Endothelial cell of umbilical vein (primary cell): ENCODE results near the gene CFAP100. TPM values are rescaled to one million over a fixed set of nuclear protein-coding genes. Genes with fewer than 3 reads are reported as not detected.

Experiments used
- BruUV-seq: library from RNA; stranded (reverse); fragments of 400-500 nt; replicated peaks from 2 replicates; lab custom pipeline; 2021; lab: Mats Ljungman, UMichigan
- CTCF ChIA-PET: fragments of 300-600, 350-600 bp; sonication (Branson Sonifier 250); formaldehyde crosslinking; loops from one replicate; lab custom pipeline; 2021; ENCODE audit warnings: antibody characterized with exemption, inconsistent platforms; lab: Charles Lee
- POLR2A ChIA-PET: fragments of 300-600, 350-600 bp; sonication (Branson Sonifier 250); formaldehyde crosslinking; loops from one replicate; lab custom pipeline; 2021; ENCODE audit warnings: antibody characterized with exemption, inconsistent platforms; lab: Charles Lee
- DNase-seq: peaks from one replicate; pipeline ENCODE4 v3.0.0-alpha.2; 2011; ENCODE audit warnings: low read depth, low spot score
- FAIRE-seq: peaks from 2 replicates; lab custom pipeline; 2011; peaks lifted over from hg19 to GRCh38; lab: Jason Lieb, UNC
- H2AFZ ChIP-seq: 2 replicates; pipeline ENCODE4 v1.6.0; 2012; ENCODE audit warnings: low read depth, low read length, control low read depth, inconsistent platforms
- H3K27ac ChIP-seq: 2 replicates; pipeline ENCODE4 v1.5.1; 2011; ENCODE audit warnings: low read depth, mild to moderate bottlenecking, control low read depth, low read length, moderate library complexity; ENCODE audit not compliant: insufficient read depth
- H3K27me3 ChIP-seq, 2 experiments: 2 replicates each; pipeline versions ENCODE4 v1.6.0 to v1.6.1; 2011; ENCODE audit warnings: low read length in 2 of 2, mixed read lengths in 1 of 2; ENCODE audit not compliant: control insufficient read depth in 2 of 2, insufficient read depth in 2 of 2
- H3K36me3 ChIP-seq, 2 experiments: 2 replicates in 1 of 2; 3 replicates in 1 of 2; pipeline ENCODE4 v1.5.1; 2011; ENCODE audit warnings: low read length in 2 of 2, mild to moderate bottlenecking in 1 of 2, moderate library complexity in 1 of 2; ENCODE audit not compliant: control insufficient read depth in 2 of 2, insufficient read depth in 2 of 2; ENCODE audit errors: extremely low read depth in 1 of 2
- H3K4me1 ChIP-seq: 3 replicates; pipeline ENCODE4 v1.5.1; 2011; ENCODE audit warnings: mild to moderate bottlenecking, low read length; ENCODE audit not compliant: control insufficient read depth, insufficient read depth; ENCODE audit errors: extremely low read depth
- H3K4me2 ChIP-seq: 2 replicates; pipeline ENCODE4 v1.6.1; 2011; ENCODE audit warnings: low read length, control low read depth, mixed read lengths; ENCODE audit not compliant: insufficient read depth
- H3K4me3 ChIP-seq, 3 experiments: fragments of 200-600 bp in 1 of 3; sonication (generic), shearing (Covaris generic) in 1 of 3; replicated peaks in 1 of 3; 2 replicates each; pipeline ENCODE4 v1.5.1; 2011 to 2016; ENCODE audit warnings: control low read depth in 3 of 3, low read length in 3 of 3, mild to moderate bottlenecking in 2 of 3, inconsistent platforms in 1 of 3, low read depth in 1 of 3, moderate library complexity in 1 of 3; ENCODE audit not compliant: insufficient read depth in 1 of 3
- H3K79me2 ChIP-seq: 2 replicates; pipeline ENCODE4 v1.6.0; 2012; ENCODE audit warnings: low read length, inconsistent platforms; ENCODE audit not compliant: control insufficient read depth, insufficient read depth
- H3K9ac ChIP-seq: replicated peaks from 2 replicates; pipeline ENCODE3; 2011; ENCODE audit warnings: low read length, control low read depth; ENCODE audit not compliant: insufficient read depth; ENCODE audit errors: extremely low read depth
- H3K9me1 ChIP-seq: replicated peaks from 3 replicates; pipeline ENCODE4 v1.6.0; 2011; ENCODE audit warnings: mild to moderate bottlenecking, low read length; ENCODE audit not compliant: control insufficient read depth, insufficient read depth; ENCODE audit errors: extremely low read depth
- H3K9me3 ChIP-seq: replicated peaks from 2 replicates; pipeline ENCODE4 v1.5.1; 2012; ENCODE audit warnings: low read length, inconsistent platforms; ENCODE audit not compliant: control insufficient read depth, insufficient read depth
- H4K20me1 ChIP-seq: replicated peaks from 2 replicates; pipeline ENCODE3; 2011; ENCODE audit warnings: mild to moderate bottlenecking, low read length; ENCODE audit not compliant: control insufficient read depth, insufficient read depth; ENCODE audit errors: extremely low read depth
- CTCF ChIP-seq, 2 donors: IDR thresholded peaks; 1 replicate in 1 of 2; 2 replicates in 1 of 2; pipeline ENCODE4 v1.5.1; 2011; ENCODE audit warnings: low read length in 2 of 2, mild to moderate bottlenecking in 2 of 2, moderate library complexity in 2 of 2, control low read depth in 1 of 2, inconsistent platforms in 1 of 2, low read depth in 1 of 2; ENCODE audit not compliant: insufficient read depth in 1 of 2; ENCODE audit errors: extremely low read depth in 1 of 2
- EZH2 ChIP-seq: IDR thresholded peaks from 2 replicates; pipeline ENCODE4 v1.6.1; 2012; ENCODE audit warnings: borderline replicate concordance, low read depth, mild to moderate bottlenecking, moderate library complexity, low read length, inconsistent platforms; ENCODE audit not compliant: severe bottlenecking
- FOS ChIP-seq: IDR thresholded peaks from 2 replicates; pipeline ENCODE4 v1.6.1; 2011; ENCODE audit warnings: mild to moderate bottlenecking, low read length, moderate library complexity, borderline replicate concordance; ENCODE audit not compliant: insufficient read depth
- GATA2 ChIP-seq: IDR thresholded peaks from 2 replicates; pipeline ENCODE4 v1.7.0; 2011; ENCODE audit warnings: low read depth, mild to moderate bottlenecking, moderate library complexity, mixed read lengths, low read length; ENCODE audit not compliant: insufficient read length, insufficient read depth
- JUN ChIP-seq: IDR thresholded peaks from 2 replicates; pipeline ENCODE4 v1.6.1; 2011; ENCODE audit warnings: borderline replicate concordance, low read depth; ENCODE audit not compliant: insufficient read length, insufficient read depth
- MAX ChIP-seq: IDR thresholded peaks from 2 replicates; pipeline ENCODE4 v1.6.1; 2011; ENCODE audit not compliant: insufficient read depth, insufficient read length
- MYC ChIP-seq: IDR thresholded peaks from one replicate; pipeline ENCODE4 v1.6.1; 2011; ENCODE audit warnings: mild to moderate bottlenecking, low read depth, low read length
- POLR2A ChIP-seq: IDR thresholded peaks from 2 replicates; pipeline ENCODE4 v1.6.1; 2012; ENCODE audit warnings: low read depth, mild to moderate bottlenecking, control low read depth, low read length
- POLR2AphosphoS5 ChIP-seq: IDR thresholded peaks from 2 replicates; pipeline ENCODE4 v1.6.1; 2012; ENCODE audit warnings: low read depth, mild to moderate bottlenecking, control low read depth, low read length, moderate library complexity; ENCODE audit not compliant: insufficient read depth
- dilution Hi-C: fragments of 300-500 bp; cut with MboI; formaldehyde crosslinking; loops from one replicate; pipeline ENCODE4 v1.15.0; 2019; ENCODE audit warnings: low sequenced_read_pairs; ENCODE audit not compliant: extremely low pct_ligation_motif_present
- intact Hi-C: fragments of 100-400 bp; cut with micrococcal nuclease; formaldehyde crosslinking; loops from one replicate; pipeline ENCODE4 v1.10.0; 2022
- polyA plus RNA-seq, 4 experiments: library from polyadenylated mRNA; depleted of rRNA in 3 of 4; stranded (reverse) in 3 of 4; unstranded in 1 of 4; fragments of >200 nt; gene quantifications; 2 replicates each; pipeline versions ENCODE4 v1.2.1 to v1.2.3, GENCODE V29; 2011 to 2012; ENCODE audit warnings: missing spikeins in 1 of 4
- total RNA-seq: library from RNA; stranded (reverse); gene quantifications from 2 replicates; pipeline ENCODE4 v1.2.3, GENCODE V29; 2021

Gene CFAP100
- total and polyA plus RNA-seq, 2 donors (not counting 3 experiments of a cell fraction or from before 2014, with no cell fraction given), result not detected

- Histone ChIP-seq H3K9me3 (no peaks in the 10 kb centered on the region), H3K27ac (no peak overlapping the region), H3K4me3 (no peak overlapping the region), H4K20me1 (no peaks in the 10 kb centered on the region), H3K4me1 (no peaks in the 10 kb centered on the region), H2AFZ (no peak overlapping the region), H3K36me3 (no peaks in the 10 kb centered on the region), H3K79me2 (no peaks in the 10 kb centered on the region), H3K27me3 (peaks cover 0 to 2% of the 10 kb centered on the region in 2 experiments), H3K4me2 (no peak overlapping the region), H3K9ac (no peak overlapping the region), H3K9me1 (no peaks in the 10 kb centered on the region)
- intact Hi-C loops (no loop called here), dilution Hi-C loops (no loop called here)
- FAIRE-seq, result no peak
- TF ChIP-seq POLR2A (no peak), MYC (no peak), CTCF (IDR thresholded peaks at IDR 0.05; ENCODE audit: extremely low read depth in 1 of 2, insufficient read depth in 1 of 2, low read depth in 1 of 2, low read length in 2 of 2) (no peak), JUN (no peak), FOS (no peak), EZH2 (no peak), MAX (no peak), GATA2 (no peak), POLR2AphosphoS5 (no peak)
- DNase-seq, result no peak
- BruUV-seq, result no TSS peak
- CTCF ChIA-PET, result no interaction called here
- POLR2A ChIA-PET, result no interaction called here
These were observed 17.5 kb upstream of the CFAP100 start for GRCh38 chr3:126377211-126377610.
